SK-N-SH (cell line): ENCODE data around the gene BTBD2. TPM values are rescaled to one million over a fixed set of nuclear protein-coding genes. Genes with fewer than 3 reads are reported as not detected.
A peak's percentile ranks its signal among the peaks of the same experiment; 100 is the strongest.

ENCODE experiments used
- CTCF ChIA-PET: fragments of 300-600, 350-600 bp; formaldehyde crosslinking; extraction: SDS; loops from one replicate; lab custom pipeline; 2021; lab: Yijun Ruan, JAX
- POLR2A ChIA-PET: fragments of 350-600 bp; sonication (Branson Sonifier 250); formaldehyde crosslinking; extraction: SDS; loops from one replicate; lab custom pipeline; 2020; ENCODE audit warnings: antibody characterized with exemption, inconsistent platforms; lab: Yijun Ruan, JAX
- DNase-seq: peaks from one replicate; pipeline ENCODE4 v3.0.0; 2012
- H2AFZ ChIP-seq: fragments of 200-600 bp; sonication (generic); 2 replicates; pipeline ENCODE4 v1.8.1; 2016; ENCODE audit warnings: antibody characterized with exemption, mild to moderate bottlenecking, low read depth
- H3F3A ChIP-seq: fragments of 200-600 bp; sonication (generic); replicated peaks from 2 replicates; pipeline ENCODE3; 2016; ENCODE audit warnings: antibody characterized with exemption, mild to moderate bottlenecking; ENCODE audit not compliant: insufficient read depth
- H3K27ac ChIP-seq, 2 experiments: fragments of 200-500 bp in 1 of 2; fragments of 200-600 bp in 1 of 2; sonication (Bioruptor generic) in 1 of 2; sonication (generic), shearing (Covaris generic) in 1 of 2; 2 replicates each; pipeline versions ENCODE4 v1.5.1 to v1.6.1; 2014 to 2016; ENCODE audit warnings: low read depth in 2 of 2, inconsistent platforms in 1 of 2, low read length in 1 of 2, mild to moderate bottlenecking in 1 of 2, mixed read lengths in 1 of 2
- H3K27me3 ChIP-seq: fragments of 200-600 bp; sonication (generic), shearing (Covaris generic); 2 replicates; pipeline ENCODE4 v1.6.1; 2016; ENCODE audit warnings: mixed run types; ENCODE audit not compliant: insufficient read depth
- H3K36me3 ChIP-seq, 2 experiments: fragments of 200-500 bp in 1 of 2; fragments of 200-600 bp in 1 of 2; sonication (Bioruptor generic) in 1 of 2; sonication (generic) in 1 of 2; replicated peaks in 1 of 2; 2 replicates each; pipeline versions ENCODE3 to v1.5.1; 2014 to 2016; ENCODE audit warnings: low read length in 1 of 2, mild to moderate bottlenecking in 1 of 2; ENCODE audit not compliant: insufficient read depth in 2 of 2, control insufficient read depth in 1 of 2
- H3K4me1 ChIP-seq, 2 experiments: fragments of 200-500 bp in 1 of 2; fragments of 200-600 bp in 1 of 2; sonication (Bioruptor generic) in 1 of 2; sonication (generic), shearing (Covaris generic) in 1 of 2; 2 replicates each; pipeline versions ENCODE4 v1.5.1 to v1.6.1; 2014 to 2016; ENCODE audit warnings: low read depth in 1 of 2, low read length in 1 of 2, mixed run types in 1 of 2; ENCODE audit not compliant: insufficient read depth in 2 of 2, control insufficient read depth in 1 of 2
- H3K4me2 ChIP-seq: fragments of 200-600 bp; sonication (generic), shearing (Covaris generic); 2 replicates; pipeline ENCODE4 v1.6.1; 2017; ENCODE audit warnings: mixed run types
- H3K4me3 ChIP-seq, 2 experiments: fragments of 200-500 bp in 1 of 2; fragments of 200-600 bp in 1 of 2; sonication (Bioruptor generic) in 1 of 2; sonication (generic), shearing (Covaris generic) in 1 of 2; 2 replicates each; pipeline versions ENCODE4 v1.5.1 to v1.8.1; 2014 to 2016; ENCODE audit warnings: low read depth in 2 of 2, inconsistent platforms in 1 of 2, low read length in 1 of 2, mild to moderate bottlenecking in 1 of 2, mixed read lengths in 1 of 2, moderate library complexity in 1 of 2
- H3K79me2 ChIP-seq: fragments of 200-600 bp; sonication (generic); 2 replicates; pipeline ENCODE4 v1.8.1; 2017; ENCODE audit warnings: mild to moderate bottlenecking; ENCODE audit not compliant: insufficient read depth
- H3K9ac ChIP-seq: fragments of 200-600 bp; sonication (generic); 2 replicates; pipeline ENCODE4 v1.6.1; 2017; ENCODE audit warnings: mixed run types
- H3K9me2 ChIP-seq: fragments of 200-600 bp; sonication (generic); 2 replicates; pipeline ENCODE4 v1.6.1; 2017; ENCODE audit warnings: mixed run types
- H3K9me3 ChIP-seq: fragments of 200-600 bp; sonication (generic); 2 replicates; pipeline ENCODE4 v1.6.1; 2017; ENCODE audit warnings: mixed run types, mild to moderate bottlenecking, moderate library complexity
- H4K20me1 ChIP-seq: fragments of 200-600 bp; sonication (generic); 2 replicates; pipeline ENCODE4 v1.6.1; 2017; ENCODE audit warnings: mild to moderate bottlenecking, mixed run types; ENCODE audit not compliant: insufficient read depth
- CHD2 ChIP-seq: fragments of 150-350 bp; IDR thresholded peaks from 2 replicates; pipeline ENCODE4 v1.6.1; 2018; ENCODE audit warnings: low read length; ENCODE audit not compliant: partially characterized antibody
- EP300 ChIP-seq, 2 experiments: IDR thresholded peaks; 2 replicates each; pipeline versions ENCODE4 v1.4.0 to v1.6.1; 2012; ENCODE audit warnings: borderline replicate concordance in 1 of 2, low read depth in 1 of 2, low read length in 1 of 2
- EZH2phosphoT487 ChIP-seq: fragments of 200-600 bp; sonication (generic); IDR thresholded peaks from 2 replicates; pipeline ENCODE4 v1.6.1; 2017; ENCODE audit warnings: low read depth, mixed run types, mild to moderate bottlenecking, antibody characterized with exemption, moderate library complexity, borderline replicate concordance
- FOSL2 ChIP-seq: IDR thresholded peaks from 2 replicates; pipeline ENCODE4 v1.4.0; 2012; ENCODE audit warnings: low read depth, mild to moderate bottlenecking, moderate library complexity, borderline replicate concordance
- FOXJ3 ChIP-seq: sonication (generic); formaldehyde crosslinking; IDR thresholded peaks from 2 replicates; pipeline ENCODE4 v1.5.1; 2020; ENCODE audit warnings: mild to moderate bottlenecking, missing genetic modification reagents
- GABPA ChIP-seq: IDR thresholded peaks from 2 replicates; pipeline ENCODE4 v1.4.0; 2012; ENCODE audit warnings: low read depth, mild to moderate bottlenecking
- MEF2A ChIP-seq: IDR thresholded peaks from 2 replicates; pipeline ENCODE4 v1.4.0; 2012; ENCODE audit warnings: low read depth, borderline replicate concordance
- NRF1 ChIP-seq: IDR thresholded peaks from 2 replicates; pipeline ENCODE4 v1.6.1; 2012; ENCODE audit warnings: low read depth, mild to moderate bottlenecking, low read length
- RAD21 ChIP-seq: IDR thresholded peaks from 2 replicates; pipeline ENCODE4 v1.6.1; 2012; ENCODE audit warnings: mild to moderate bottlenecking, low read length
- RCOR1 ChIP-seq: fragments of 150-350 bp; IDR thresholded peaks from 2 replicates; pipeline ENCODE4 v1.6.1; 2017; ENCODE audit warnings: antibody characterized with exemption, low read length
- RXRA ChIP-seq: IDR thresholded peaks from 2 replicates; pipeline ENCODE4 v1.4.0; 2012; ENCODE audit warnings: low read depth, mild to moderate bottlenecking, borderline replicate concordance
- TAF1 ChIP-seq: IDR thresholded peaks from 2 replicates; pipeline ENCODE4 v1.6.1; 2012; ENCODE audit warnings: low read depth, mild to moderate bottlenecking, low read length, moderate library complexity, borderline replicate concordance
- TCF12 ChIP-seq: IDR thresholded peaks from 2 replicates; pipeline ENCODE4 v1.4.0; 2012
- WGBS: methylation state at CpG from one replicate; pipeline ENCODE4 v1.1.6; 2017; ENCODE audit warnings: low lambda C conversion rate; 5-methylcytosine and 5-hydroxymethylcytosine counted together
- polyA plus RNA-seq, 3 experiments: library from polyadenylated mRNA; depleted of rRNA; stranded (reverse); fragments of >200 nt; gene quantifications; 2 replicates each; pipeline ENCODE4 v1.2.3, GENCODE V29; 2012
- TF ChIP-seq, protein P1 (sequence below): IDR thresholded peaks from 2 replicates; pipeline ENCODE4; 2012
- TF ChIP-seq, protein P2 (sequence below): fragments of 150-350 bp; IDR thresholded peaks from 2 replicates; pipeline ENCODE4 v1.6.1; 2017; ENCODE audit warnings: antibody characterized with exemption, low read length, low read depth, borderline replicate concordance
- TF ChIP-seq, protein P3 (sequence below): IDR thresholded peaks from 2 replicates; pipeline ENCODE4 v1.4.0; 2012; ENCODE audit warnings: low read depth
- TF ChIP-seq, protein P4 (sequence below): IDR thresholded peaks from 2 replicates; pipeline ENCODE4 v1.4.0; 2012; ENCODE audit warnings: low read depth, borderline replicate concordance

The BTBD2 gene
- polyA plus RNA-seq, 1 of the 3 experiments (the other 2 are of a cell fraction) = 66.8 TPM

DNA sequence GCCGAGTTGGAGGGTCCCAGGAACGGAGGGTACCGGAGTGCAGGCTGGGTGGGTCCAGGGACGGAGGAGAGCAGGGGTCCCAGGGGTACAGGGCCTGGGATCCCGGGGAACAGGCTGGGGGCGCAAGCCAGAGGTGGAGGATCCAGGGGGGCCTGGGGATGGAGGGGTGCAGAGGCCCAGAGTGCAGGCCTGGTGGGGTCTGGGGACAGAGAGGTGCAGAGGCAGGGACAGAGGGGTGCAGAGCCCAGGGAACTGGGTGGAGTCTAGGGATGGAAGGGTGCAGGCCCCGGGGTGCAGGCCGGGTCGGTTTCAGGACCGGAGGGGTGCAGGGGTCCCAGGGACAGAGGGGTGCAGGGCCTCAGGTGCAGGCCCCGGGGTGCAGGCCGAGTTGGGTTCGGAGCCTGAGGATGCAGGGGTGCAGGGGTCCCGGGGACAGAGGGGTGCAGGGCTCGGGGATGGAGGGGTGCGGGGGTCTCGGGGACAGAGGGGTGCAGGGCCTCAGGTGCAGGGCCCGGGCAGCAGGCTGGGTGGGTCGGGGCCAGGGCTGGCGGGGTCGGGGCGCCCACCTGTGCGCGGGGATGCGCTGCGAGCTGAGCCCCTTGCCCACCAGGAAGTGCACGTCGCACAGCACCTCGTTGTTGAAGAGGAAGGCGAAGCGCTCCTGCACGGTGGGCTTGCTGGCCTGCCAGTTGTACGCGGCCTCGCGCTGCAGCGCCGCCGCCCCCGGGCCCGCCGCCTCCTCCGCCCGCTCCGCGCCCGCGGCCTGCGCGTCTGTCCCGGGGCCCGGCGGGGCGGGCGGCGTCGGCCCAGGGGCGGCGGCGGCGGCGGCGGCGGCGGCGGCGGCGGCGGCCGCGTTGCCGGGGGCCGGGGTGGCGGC is 545 bp downstream of the BTBD2 start:
- ChIA-PET CTCF (no interaction called here), POLR2A (interaction anchor here (1.7 kb wide), 1 partner anchor 37 kb away, joined by 5 read pairs; no protein-coding TSS in a partner anchor)
- Histone ChIP-seq H2AFZ (no peak overlapping the region), H3K4me1 (peaks cover 4 to 18% of the 10 kb centered on the region in 2 experiments; a peak in 2 of 4 replicates), H3K4me2 (peak overlapping the region; percentile 94), H3K9me2 (no peaks in the 10 kb centered on the region), H3K4me3 (peak overlapping the region; percentile 60 to 64), H3K27ac (peak overlapping the region in 1 of 2 experiments; percentile 71; a peak in 1 of 4 replicates), H3K27me3 (no peaks in the 10 kb centered on the region), H4K20me1 (peaks cover 14% of the 10 kb centered on the region), H3F3A (peaks cover 9% of the 10 kb centered on the region), H3K36me3 (no peaks in the 10 kb centered on the region), H3K79me2 (peaks cover 63% of the 10 kb centered on the region), H3K9me3 (no peaks in the 10 kb centered on the region), H3K9ac (peak overlapping the region; percentile 61)
- WGBS = 38% methylated on average over 13 of the region's 74 CpGs
- peak; percentile 59 for DNase-seq
- TF ChIP-seq TCF12 = no peak
- TF ChIP-seq, protein P1, sequence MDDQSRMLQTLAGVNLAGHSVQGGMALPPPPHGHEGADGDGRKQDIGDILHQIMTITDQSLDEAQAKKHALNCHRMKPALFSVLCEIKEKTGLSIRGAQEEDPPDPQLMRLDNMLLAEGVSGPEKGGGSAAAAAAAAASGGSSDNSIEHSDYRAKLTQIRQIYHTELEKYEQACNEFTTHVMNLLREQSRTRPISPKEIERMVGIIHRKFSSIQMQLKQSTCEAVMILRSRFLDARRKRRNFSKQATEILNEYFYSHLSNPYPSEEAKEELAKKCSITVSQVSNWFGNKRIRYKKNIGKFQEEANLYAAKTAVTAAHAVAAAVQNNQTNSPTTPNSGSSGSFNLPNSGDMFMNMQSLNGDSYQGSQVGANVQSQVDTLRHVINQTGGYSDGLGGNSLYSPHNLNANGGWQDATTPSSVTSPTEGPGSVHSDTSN = no peak
- TF ChIP-seq TAF1 = no peak
- no peak for TF ChIP-seq RCOR1
- no peak for TF ChIP-seq NRF1
- no peak for TF ChIP-seq FOXJ3
- no peak for TF ChIP-seq MEF2A
- no peak for TF ChIP-seq RAD21
- TF ChIP-seq FOSL2 = no peak
- no peak for TF ChIP-seq CHD2
- TF ChIP-seq, protein P2, sequence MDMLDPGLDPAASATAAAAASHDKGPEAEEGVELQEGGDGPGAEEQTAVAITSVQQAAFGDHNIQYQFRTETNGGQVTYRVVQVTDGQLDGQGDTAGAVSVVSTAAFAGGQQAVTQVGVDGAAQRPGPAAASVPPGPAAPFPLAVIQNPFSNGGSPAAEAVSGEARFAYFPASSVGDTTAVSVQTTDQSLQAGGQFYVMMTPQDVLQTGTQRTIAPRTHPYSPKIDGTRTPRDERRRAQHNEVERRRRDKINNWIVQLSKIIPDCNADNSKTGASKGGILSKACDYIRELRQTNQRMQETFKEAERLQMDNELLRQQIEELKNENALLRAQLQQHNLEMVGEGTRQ = no peak
- TF ChIP-seq, protein P3, sequence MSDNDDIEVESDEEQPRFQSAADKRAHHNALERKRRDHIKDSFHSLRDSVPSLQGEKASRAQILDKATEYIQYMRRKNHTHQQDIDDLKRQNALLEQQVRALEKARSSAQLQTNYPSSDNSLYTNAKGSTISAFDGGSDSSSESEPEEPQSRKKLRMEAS = no peak
- no peak for TF ChIP-seq GABPA
- no peak for TF ChIP-seq RXRA
- TF ChIP-seq, protein P4, sequence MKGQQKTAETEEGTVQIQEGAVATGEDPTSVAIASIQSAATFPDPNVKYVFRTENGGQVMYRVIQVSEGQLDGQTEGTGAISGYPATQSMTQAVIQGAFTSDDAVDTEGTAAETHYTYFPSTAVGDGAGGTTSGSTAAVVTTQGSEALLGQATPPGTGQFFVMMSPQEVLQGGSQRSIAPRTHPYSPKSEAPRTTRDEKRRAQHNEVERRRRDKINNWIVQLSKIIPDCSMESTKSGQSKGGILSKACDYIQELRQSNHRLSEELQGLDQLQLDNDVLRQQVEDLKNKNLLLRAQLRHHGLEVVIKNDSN = no peak
- TF ChIP-seq EZH2phosphoT487 = no peak
- TF ChIP-seq EP300 (IDR thresholded peaks at IDR 0.05; ENCODE audit: borderline replicate concordance in 1 of 2, low read depth in 1 of 2, low read length in 1 of 2) = no peak
